Measurements from ENCODE around the gene TET2.

The TET2 gene

DNA sequence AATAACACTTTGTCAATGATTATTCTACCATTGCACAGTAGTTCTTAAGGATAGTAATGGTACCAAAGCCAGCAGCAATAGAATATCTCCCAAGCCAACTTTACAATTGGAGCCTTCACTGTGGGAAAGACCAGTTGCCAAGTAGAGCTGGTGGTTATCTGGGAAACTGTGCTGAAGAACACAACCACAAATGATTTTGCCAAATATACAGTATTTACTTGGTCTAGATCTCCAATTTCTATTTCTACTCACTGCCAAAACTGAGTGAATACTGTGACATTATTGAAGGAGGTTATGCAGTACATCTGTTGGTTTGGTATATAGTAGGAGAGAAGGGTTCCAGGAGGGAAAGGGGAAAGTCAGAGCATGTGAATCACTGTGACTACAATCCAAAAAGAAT, 3.8 kb downstream of the TET2 start:
- Histone ChIP-seq H4K8ac (ENCODE audit: low read depth, low read length) (no peak overlapping the region), H3K9me3 (replicated peaks in 1 of 2; ENCODE audit: control insufficient read depth in 2 of 2, insufficient read depth in 1 of 2, low read depth in 1 of 2, low read length in 2 of 2) (peaks cover 0 to 3% of the 10 kb centered on the region in 2 donors), H3K9ac (ENCODE audit: low read depth, low read length, poor library complexity) (no peak overlapping the region), H2BK15ac (ENCODE audit: low read length) (no peak overlapping the region), H3K14ac (ENCODE audit: low read length) (no peak overlapping the region), H3K23ac (ENCODE audit: low read depth, low read length, poor library complexity) (no peak overlapping the region), H3K27ac (replicated peaks; ENCODE audit: low read length) (no peak overlapping the region), H3K18ac (ENCODE audit: low read length) (no peak overlapping the region), H4K91ac (ENCODE audit: low read depth, low read length, poor library complexity) (no peak overlapping the region), H2AK5ac (ENCODE audit: low read depth, low read length) (no peak overlapping the region), H3K79me1 (ENCODE audit: low read depth, low read length) (no peaks in the 10 kb centered on the region), H3K27me3 (ENCODE audit: control insufficient read depth in 3 of 3, insufficient read depth in 3 of 3, low read depth in 1 of 3, low read length in 3 of 3) (peaks cover 0 to 6% (median 0%) of the 10 kb centered on the region in 3 experiments), H3K4me3 (ENCODE audit: low read length in 2 of 2) (no peak overlapping the region), H2BK5ac (ENCODE audit: low read length) (no peak overlapping the region), H3K36me3 (replicated peaks in 1 of 2; ENCODE audit: control insufficient read depth in 2 of 2, insufficient read depth in 2 of 2, low read length in 2 of 2) (no peaks in the 10 kb centered on the region), H2AFZ (ENCODE audit: low read length) (no peak overlapping the region), H2BK12ac (ENCODE audit: low read length) (no peak overlapping the region), H3K4me1 (ENCODE audit: control insufficient read depth in 2 of 2, insufficient read depth in 1 of 2, low read depth in 1 of 2, low read length in 2 of 2) (peaks cover 0 to 5% of the 10 kb centered on the region in 2 donors), H3K4me2 (ENCODE audit: insufficient read depth, low read length, poor library complexity, severe bottlenecking) (no peak overlapping the region), H2BK120ac (ENCODE audit: low read depth, low read length) (no peak overlapping the region), H3K4ac (ENCODE audit: low read length) (no peak overlapping the region)
- DNase-seq (ENCODE audit: low spot score), result no peak

- no peak overlapping the region for H3K4me3 ChIP-seq (ENCODE audit: low read length in 2 of 2)
- no peak overlapping the region for H2AFZ ChIP-seq (ENCODE audit: low read length)
- no peak overlapping the region for H4K91ac ChIP-seq (ENCODE audit: low read depth, low read length, poor library complexity)
- WGBS, 2 donors (ENCODE audit: extremely low coverage in 2 of 2, insufficient read length in 2 of 2, insufficient replicate concordance in 1 of 2), result no CpG with 5 or more reads among the region's 1 CpG
- H3K4me1 ChIP-seq (ENCODE audit: control insufficient read depth in 2 of 2, insufficient read depth in 1 of 2, low read depth in 1 of 2, low read length in 2 of 2), result peaks cover under 1 to 5% of the 10 kb centered on the region in 2 donors
- no peak overlapping the region for H2BK15ac ChIP-seq (ENCODE audit: low read length)
- H4K8ac ChIP-seq (ENCODE audit: low read depth, low read length), result no peak overlapping the region
- no peak overlapping the region for H3K23ac ChIP-seq (ENCODE audit: low read depth, low read length, poor library complexity)
- no peak overlapping the region for H3K4me2 ChIP-seq (ENCODE audit: insufficient read depth, low read length, poor library complexity, severe bottlenecking)
- no peak overlapping the region for H3K4ac ChIP-seq (ENCODE audit: low read length)
- H3K27me3 ChIP-seq (ENCODE audit: control insufficient read depth in 3 of 3, insufficient read depth in 3 of 3, low read depth in 1 of 3, low read length in 3 of 3), result no peaks in the 10 kb centered on the region
- no peak overlapping the region for H2AK5ac ChIP-seq (ENCODE audit: low read depth, low read length)
- H2BK12ac ChIP-seq (ENCODE audit: low read length), result no peak overlapping the region
- no peak overlapping the region for H2BK120ac ChIP-seq (ENCODE audit: low read depth, low read length)
- peaks cover 0 to 6% of the 10 kb centered on the region in 2 donors for H3K9me3 ChIP-seq (replicated peaks in 1 of 2; ENCODE audit: control insufficient read depth in 2 of 2, insufficient read depth in 1 of 2, low read depth in 1 of 2, low read length in 2 of 2)
- H3K9ac ChIP-seq (ENCODE audit: low read depth, low read length, poor library complexity), result no peak overlapping the region
- no peak overlapping the region for H2BK5ac ChIP-seq (ENCODE audit: low read length)
- DNase-seq (ENCODE audit: low spot score), result no peak
- H3K14ac ChIP-seq (ENCODE audit: low read length), result no peak overlapping the region
- no peaks in the 10 kb centered on the region for H3K79me1 ChIP-seq (ENCODE audit: low read depth, low read length)
- no peak overlapping the region for H3K18ac ChIP-seq (ENCODE audit: low read length)
- H3K27ac ChIP-seq (replicated peaks; ENCODE audit: low read length), result no peak overlapping the region
- peaks cover 0 to 3% of the 10 kb centered on the region in 2 donors for H3K36me3 ChIP-seq (replicated peaks in 1 of 2; ENCODE audit: control insufficient read depth in 2 of 2, insufficient read depth in 2 of 2, low read length in 2 of 2)
Observed at GRCh38 chr4:105153749-105154148, 7.1 kb downstream of the TET2 start.

DNA sequence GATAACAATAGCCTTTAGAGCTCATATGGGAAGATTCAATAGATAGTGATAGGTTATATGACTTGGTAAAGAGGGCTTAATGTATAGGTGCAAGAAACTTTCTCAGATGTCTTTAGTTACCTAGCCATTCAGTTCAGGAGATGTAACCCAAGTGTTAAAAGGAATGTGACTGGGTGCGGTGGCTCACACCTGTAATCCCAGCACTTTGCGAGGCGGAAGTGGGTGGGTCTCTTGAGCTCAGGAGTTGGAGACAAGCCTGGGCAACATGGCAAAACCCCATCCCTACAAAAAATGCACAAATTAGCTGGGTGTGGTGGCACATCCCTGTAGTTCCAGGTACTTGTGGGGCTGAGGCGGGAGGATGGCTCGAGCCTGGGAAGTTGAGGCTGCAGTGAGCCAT, 7.9 kb downstream of the TET2 start:
- no peak for DNase-seq (ENCODE audit: low spot score)
- no peak overlapping the region for H3K4me3 ChIP-seq (ENCODE audit: low read length in 2 of 2)

GRCh38 chr4:105155426-105155825, 8.8 kb downstream of the TET2 start:
- Histone ChIP-seq H3K9ac (ENCODE audit: low read depth, low read length, poor library complexity) (no peak overlapping the region), H3K4me3 (ENCODE audit: low read length in 2 of 2) (no peak overlapping the region), H3K36me3 (replicated peaks in 1 of 2; ENCODE audit: control insufficient read depth in 2 of 2, insufficient read depth in 2 of 2, low read length in 2 of 2) (peaks cover 0 to 3% of the 10 kb centered on the region in 2 donors), H3K4ac (ENCODE audit: low read length) (no peak overlapping the region), H3K27ac (replicated peaks; ENCODE audit: low read length) (no peak overlapping the region), H3K27me3 (ENCODE audit: control insufficient read depth in 3 of 3, insufficient read depth in 3 of 3, low read depth in 1 of 3, low read length in 3 of 3) (no peaks in the 10 kb centered on the region), H2BK15ac (ENCODE audit: low read length) (no peak overlapping the region), H3K14ac (ENCODE audit: low read length) (no peak overlapping the region), H3K4me2 (ENCODE audit: insufficient read depth, low read length, poor library complexity, severe bottlenecking) (no peak overlapping the region), H2BK12ac (ENCODE audit: low read length) (no peak overlapping the region), H3K18ac (ENCODE audit: low read length) (no peak overlapping the region), H4K91ac (ENCODE audit: low read depth, low read length, poor library complexity) (no peak overlapping the region), H3K79me1 (ENCODE audit: low read depth, low read length) (peaks cover 2% of the 10 kb centered on the region), H2BK120ac (ENCODE audit: low read depth, low read length) (no peak overlapping the region), H4K8ac (ENCODE audit: low read depth, low read length) (no peak overlapping the region), H2AK5ac (ENCODE audit: low read depth, low read length) (no peak overlapping the region), H3K4me1 (ENCODE audit: control insufficient read depth in 2 of 2, insufficient read depth in 1 of 2, low read depth in 1 of 2, low read length in 2 of 2) (peaks cover 0 to 2% of the 10 kb centered on the region in 2 donors), H3K9me3 (replicated peaks in 1 of 2; ENCODE audit: control insufficient read depth in 2 of 2, insufficient read depth in 1 of 2, low read depth in 1 of 2, low read length in 2 of 2) (peaks cover 0 to 11% of the 10 kb centered on the region in 2 donors), H3K23ac (ENCODE audit: low read depth, low read length, poor library complexity) (no peak overlapping the region), H2BK5ac (ENCODE audit: low read length) (no peak overlapping the region), H2AFZ (ENCODE audit: low read length) (no peak overlapping the region)
- no peak for DNase-seq (ENCODE audit: low spot score)
- no CpG with 5 or more reads among the region's 1 CpG for whole genome bisulfite sequencing, 2 donors (ENCODE audit: extremely low coverage in 2 of 2, insufficient read length in 2 of 2, insufficient replicate concordance in 1 of 2)

More for the DNA sequence above, 7.9 kb downstream of the TET2 start:
- H3K9me3 ChIP-seq (replicated peaks in 1 of 2; ENCODE audit: control insufficient read depth in 2 of 2, insufficient read depth in 1 of 2, low read depth in 1 of 2, low read length in 2 of 2), result peaks cover 0 to 11% of the 10 kb centered on the region in 2 donors
- peaks cover 1% of the 10 kb centered on the region for H3K79me1 ChIP-seq (ENCODE audit: low read depth, low read length)
- no peak overlapping the region for H3K4me2 ChIP-seq (ENCODE audit: insufficient read depth, low read length, poor library complexity, severe bottlenecking)
- H3K27ac ChIP-seq (replicated peaks; ENCODE audit: low read length), result no peak overlapping the region
- no peak overlapping the region for H3K23ac ChIP-seq (ENCODE audit: low read depth, low read length, poor library complexity)
- no peak overlapping the region for H2AFZ ChIP-seq (ENCODE audit: low read length)
- H3K14ac ChIP-seq (ENCODE audit: low read length), result no peak overlapping the region
- no peak overlapping the region for H4K8ac ChIP-seq (ENCODE audit: low read depth, low read length)
- no peak overlapping the region for H2BK15ac ChIP-seq (ENCODE audit: low read length)
- H2AK5ac ChIP-seq (ENCODE audit: low read depth, low read length), result no peak overlapping the region
- WGBS, 2 donors (ENCODE audit: extremely low coverage in 2 of 2, insufficient read length in 2 of 2, insufficient replicate concordance in 1 of 2), result no CpG with 5 or more reads among the region's 5 CpGs
- no peak overlapping the region for H2BK5ac ChIP-seq (ENCODE audit: low read length)
- no peak overlapping the region for H3K9ac ChIP-seq (ENCODE audit: low read depth, low read length, poor library complexity)
- no peak overlapping the region for H4K91ac ChIP-seq (ENCODE audit: low read depth, low read length, poor library complexity)
- H2BK120ac ChIP-seq (ENCODE audit: low read depth, low read length), result no peak overlapping the region
- H3K18ac ChIP-seq (ENCODE audit: low read length), result no peak overlapping the region
- H3K36me3 ChIP-seq (replicated peaks in 1 of 2; ENCODE audit: control insufficient read depth in 2 of 2, insufficient read depth in 2 of 2, low read length in 2 of 2), result peaks cover 0 to 3% of the 10 kb centered on the region in 2 donors
- H2BK12ac ChIP-seq (ENCODE audit: low read length), result no peak overlapping the region
- H3K4ac ChIP-seq (ENCODE audit: low read length), result no peak overlapping the region
- no peaks in the 10 kb centered on the region for H3K27me3 ChIP-seq (ENCODE audit: control insufficient read depth in 3 of 3, insufficient read depth in 3 of 3, low read depth in 1 of 3, low read length in 3 of 3)
- peaks cover 2 to 4% of the 10 kb centered on the region in 2 donors for H3K4me1 ChIP-seq (ENCODE audit: control insufficient read depth in 2 of 2, insufficient read depth in 1 of 2, low read depth in 1 of 2, low read length in 2 of 2)

All from neuronal stem cell (in vitro differentiated cells).